ENCODE data around the gene ZNF716.

GRCh38 chr7:57415730-57416129 is 34.2 kb upstream of the ZNF716 start:
- no peak for TF ChIP-seq POLR2A (IDR thresholded peaks at IDR 0.05; ENCODE audit: low read length)
- no peak for TF ChIP-seq CTCF (IDR thresholded peaks at IDR 0.05)
- no peak for TF ChIP-seq USF2 (IDR thresholded peaks at IDR 0.05)
- TF ChIP-seq RFX5 (IDR thresholded peaks at IDR 0.05), result no peak
- no peak for TF ChIP-seq HOXA7 (CRISPR knock-in tag; IDR thresholded peaks at IDR 0.05)
- TF ChIP-seq SMC3 (IDR thresholded peaks at IDR 0.05), result no peak
- no peak for TF ChIP-seq CEBPB (IDR thresholded peaks at IDR 0.05)
- TF ChIP-seq RNF2 (IDR thresholded peaks at IDR 0.05; ENCODE audit: borderline replicate concordance, low read depth), result no peak

Data from A549 (cell line).